ENCODE results near the gene GNAZ.
"Not testable (repeated sequence)": the region's sequence is repeated elsewhere in the genome, so short reads cannot be mapped to it uniquely, and the experiment has no call there.

Gene GNAZ

DNA sequence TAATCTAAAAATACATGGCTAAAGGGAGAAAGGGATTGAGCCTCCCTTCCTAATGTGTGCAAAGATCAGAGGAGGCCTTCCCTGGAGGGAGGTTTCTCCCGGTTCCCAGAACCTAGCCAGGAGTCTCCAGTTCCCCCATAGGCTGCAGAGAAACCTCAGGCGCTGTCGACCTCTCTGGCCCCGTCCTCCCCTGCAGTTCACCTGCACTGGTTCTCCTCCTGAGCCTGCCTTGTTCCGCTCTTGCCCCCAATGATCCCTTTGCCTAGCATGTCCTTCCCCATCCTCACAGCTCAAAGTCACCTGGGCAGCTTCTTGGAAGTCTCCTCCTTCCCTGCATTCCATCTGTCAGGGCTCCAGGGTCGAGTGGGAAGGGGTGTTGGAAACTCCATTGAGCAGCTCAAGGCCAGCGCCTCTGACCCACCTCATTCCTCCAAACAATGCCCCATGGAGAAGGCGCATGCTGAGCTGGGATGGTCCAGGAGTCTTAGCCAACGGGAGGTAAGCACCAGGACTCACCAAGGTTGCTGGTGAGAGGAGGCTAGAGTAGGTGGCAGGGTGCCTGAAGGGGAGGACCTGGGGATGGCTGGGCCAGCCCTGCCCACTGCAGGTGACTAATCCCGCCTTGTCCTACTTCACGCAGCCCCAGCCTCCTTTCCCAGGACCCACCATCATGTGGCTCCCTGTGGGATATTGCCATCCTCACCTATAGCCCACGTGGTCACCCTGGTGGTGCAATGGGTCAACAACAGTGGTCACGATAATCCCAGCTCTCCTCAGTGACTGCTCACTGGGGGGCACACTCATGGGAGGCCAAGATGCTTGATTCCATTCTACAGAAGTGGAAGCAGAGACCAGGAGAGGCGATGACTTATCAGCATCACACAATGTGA lies 56.1 kb downstream of the GNAZ start:
- in situ Hi-C loops (cut with HindIII; ENCODE audit: low sequenced_read_pairs) = no loop called here

DNA sequence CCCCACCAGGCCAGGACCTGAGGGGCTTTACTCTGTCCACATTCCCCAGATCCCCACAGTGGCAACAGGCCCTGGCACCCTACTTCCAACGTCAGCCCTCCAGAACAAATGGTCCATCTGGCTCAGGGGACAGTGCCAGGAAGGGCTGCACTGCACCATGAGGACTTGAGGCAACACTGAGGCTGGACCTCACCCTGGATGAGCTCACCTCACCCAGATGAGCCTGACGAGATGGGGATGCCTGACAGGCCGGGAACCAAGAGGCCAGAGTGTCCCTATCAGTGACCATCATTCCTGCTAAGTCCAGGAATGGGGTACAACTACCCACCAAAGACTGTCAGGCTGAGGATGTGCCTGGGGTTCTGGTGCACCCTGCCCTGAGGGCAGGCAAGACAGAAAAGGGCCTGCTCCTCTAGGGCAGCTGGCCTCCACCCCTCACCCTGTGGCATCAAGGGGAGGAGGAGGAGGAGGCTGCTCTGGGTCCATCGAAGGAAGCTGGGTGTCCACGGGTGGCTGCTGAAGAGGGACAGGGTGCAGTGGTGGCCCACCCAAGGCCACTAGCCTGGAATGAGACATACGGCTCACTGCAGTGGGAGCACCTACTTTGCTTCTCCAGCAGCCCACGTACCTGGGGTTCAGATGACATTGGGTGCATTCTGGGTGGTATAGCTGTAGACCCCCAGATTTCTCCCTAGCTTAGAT lies 56.9 kb downstream of the GNAZ start:
- in situ Hi-C loops (cut with HindIII; ENCODE audit: low sequenced_read_pairs) = no loop called here

DNA sequence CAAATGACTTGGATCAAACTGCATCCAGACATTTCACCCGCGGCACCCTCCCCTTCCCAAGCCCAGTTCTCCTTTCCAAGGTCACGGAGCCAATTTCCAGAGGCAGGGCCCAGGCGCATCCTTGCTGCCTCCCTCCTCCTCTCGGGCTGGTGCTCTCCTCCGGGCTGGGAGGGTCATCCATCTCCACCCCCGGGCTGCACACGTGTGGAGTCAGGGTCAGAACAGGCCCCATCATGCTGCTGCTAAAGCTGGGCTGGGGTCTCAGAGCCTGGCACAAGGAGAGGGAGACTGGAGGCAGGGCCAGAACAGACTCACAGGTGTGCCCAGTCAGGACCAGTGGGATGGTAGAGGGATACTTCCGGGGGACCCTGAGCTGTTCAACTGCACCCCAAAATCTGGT lies 57.5 kb downstream of the GNAZ start:
- in situ Hi-C loops (cut with HindIII; ENCODE audit: low sequenced_read_pairs) = no loop called here

- in situ Hi-C loops (cut with HindIII; ENCODE audit: low sequenced_read_pairs) = no loop called here
Observed at GRCh38 chr22:23128269-23129108, 58.2 kb downstream of the GNAZ start.

DNA sequence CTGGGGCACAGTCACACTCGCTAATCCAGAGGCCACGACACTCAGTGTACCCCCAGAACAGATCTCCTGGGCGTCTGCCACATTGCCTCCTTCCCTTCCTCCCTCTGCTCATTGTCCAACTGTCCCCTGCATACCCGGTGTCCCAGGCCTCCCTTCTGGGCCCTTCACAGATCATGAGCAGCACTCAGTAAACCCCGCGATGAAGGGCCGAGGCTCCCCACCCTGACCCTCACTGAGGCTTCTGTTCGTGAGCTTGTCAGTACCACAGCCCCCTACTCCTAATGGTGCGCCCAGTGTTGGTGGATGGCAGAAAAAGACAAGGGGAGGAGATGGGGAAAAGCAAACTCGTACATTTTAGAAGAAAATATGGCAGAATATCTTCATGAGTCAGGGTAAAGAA lies 58.8 kb downstream of the GNAZ start:
- in situ Hi-C loops (cut with HindIII; ENCODE audit: low sequenced_read_pairs) = no loop called here

GRCh38 chr22:23130697-23131096 lies 60.4 kb downstream of the GNAZ start:
- in situ Hi-C loops (cut with HindIII; ENCODE audit: low sequenced_read_pairs) = no loop called here

DNA sequence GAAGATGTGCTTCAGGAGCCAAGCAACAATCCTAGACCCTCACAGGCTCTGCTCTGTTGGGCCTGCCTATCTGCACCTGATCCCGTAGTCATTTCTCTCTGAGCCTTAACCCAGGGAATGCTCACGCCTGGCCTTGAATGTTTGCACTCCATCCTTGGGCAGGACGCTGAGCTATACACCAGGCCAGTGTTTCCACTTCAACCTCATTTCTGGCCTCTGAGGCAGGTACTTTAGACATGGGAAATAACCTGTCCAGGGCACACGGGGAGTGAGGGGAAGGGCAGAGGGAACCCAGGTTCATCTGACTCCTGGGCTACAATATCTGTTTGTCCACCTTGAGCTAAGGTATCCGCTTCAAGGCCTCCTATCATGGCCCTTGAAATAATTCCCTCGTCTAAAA lies 61.6 kb downstream of the GNAZ start:
- in situ Hi-C loops (cut with HindIII; ENCODE audit: low sequenced_read_pairs) = no loop called here

DNA sequence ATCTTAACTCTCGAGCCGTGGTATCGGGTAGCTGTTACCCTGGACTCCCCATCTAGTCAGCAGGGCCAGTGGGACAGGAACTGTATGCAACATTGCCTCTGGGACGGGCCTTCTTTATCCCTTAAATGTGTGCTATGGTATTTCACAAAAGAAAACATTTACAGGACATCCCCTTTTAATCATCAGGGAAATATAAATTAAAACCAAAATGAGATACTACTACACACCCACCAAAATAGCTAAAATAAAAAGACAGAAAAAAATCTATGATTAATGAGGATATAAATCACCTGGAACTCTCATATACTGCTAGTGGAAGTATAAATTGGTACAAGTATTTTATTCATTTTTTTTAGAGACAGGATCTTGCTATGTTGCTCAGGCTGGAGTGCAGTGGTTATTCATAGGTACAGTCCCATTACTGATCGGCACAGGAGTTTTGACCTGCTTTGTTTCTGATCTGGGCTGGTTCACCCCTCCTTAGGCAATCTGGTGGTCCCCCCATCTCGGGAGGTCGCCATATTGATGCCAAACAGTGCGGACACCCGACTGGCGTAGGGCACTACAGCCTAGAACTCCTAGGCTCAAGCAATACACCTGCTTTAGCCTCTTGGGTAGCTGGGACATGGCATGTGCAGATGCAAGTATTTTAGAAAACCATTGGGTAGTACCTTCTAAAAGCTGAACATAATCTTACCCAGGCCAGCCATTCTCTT lies 62.2 kb downstream of the GNAZ start:
- in situ Hi-C loops (cut with HindIII; ENCODE audit: low sequenced_read_pairs) = no loop called here

DNA sequence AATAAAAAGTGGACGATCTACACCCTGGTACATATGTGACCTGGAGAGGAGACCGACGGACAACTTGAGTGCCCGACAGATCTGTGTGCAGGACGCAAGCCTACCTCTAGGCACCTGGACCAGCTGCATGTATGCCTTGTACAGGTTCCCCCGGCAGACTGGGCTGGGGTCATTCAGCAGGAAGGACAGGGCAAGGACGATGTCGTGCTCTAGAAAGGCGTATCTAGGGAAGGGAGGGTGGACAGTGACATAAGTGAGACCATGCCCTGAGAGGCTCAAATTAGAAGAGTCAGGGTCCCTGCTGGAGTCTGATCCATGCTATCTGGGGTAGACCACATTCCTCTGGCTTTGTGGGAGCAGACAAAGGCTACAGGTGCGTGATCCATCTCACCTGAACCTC lies 63.6 kb downstream of the GNAZ start:
- in situ Hi-C loops (cut with HindIII; ENCODE audit: low sequenced_read_pairs) = no loop called here

DNA sequence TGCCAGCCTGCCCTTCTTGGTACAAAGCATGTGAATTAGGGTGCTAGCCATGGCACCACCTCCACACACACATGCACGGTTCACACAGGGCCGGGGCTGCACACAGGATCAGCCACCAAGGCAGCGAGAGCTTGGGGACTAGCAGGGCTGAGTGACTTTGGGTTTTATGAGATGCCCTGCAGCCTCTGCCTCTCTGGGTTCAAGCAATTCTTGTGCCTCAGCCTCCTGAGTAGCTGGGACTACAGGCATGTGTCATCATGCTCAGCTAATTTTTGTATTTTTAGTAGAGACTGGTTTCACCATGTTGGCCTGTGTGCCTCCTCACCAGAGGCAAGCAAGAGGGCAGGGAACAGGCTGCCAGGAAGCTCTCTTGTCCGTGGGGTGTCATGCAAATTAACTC lies 66.7 kb downstream of the GNAZ start:
- in situ Hi-C loops (cut with HindIII; ENCODE audit: low sequenced_read_pairs) = not testable (repeated sequence)

DNA sequence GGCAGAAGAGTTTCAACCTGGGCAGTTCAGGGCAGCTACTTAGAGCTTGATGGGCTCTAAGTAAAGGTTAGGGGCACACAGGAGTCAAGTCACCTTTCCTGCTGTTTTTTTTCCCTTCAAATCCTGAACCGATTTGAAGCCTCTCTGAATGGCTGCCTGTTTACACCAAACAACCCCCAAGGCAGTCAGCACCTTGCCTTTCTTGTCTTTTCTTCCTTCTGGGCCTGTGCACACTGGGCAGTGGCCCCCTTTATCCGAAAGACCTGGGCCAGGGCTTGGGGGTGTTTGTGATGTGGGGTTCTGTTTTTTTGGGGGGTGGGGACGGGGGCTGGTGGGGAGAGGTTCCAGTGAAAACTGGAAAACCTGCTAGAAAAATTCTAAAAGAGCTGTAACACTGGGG lies 67.1 kb downstream of the GNAZ start:
- in situ Hi-C loops (cut with HindIII; ENCODE audit: low sequenced_read_pairs) = no loop called here

- in situ Hi-C loops (cut with HindIII; ENCODE audit: low sequenced_read_pairs) = no loop called here
Observed at GRCh38 chr22:23137905-23138561, 67.7 kb downstream of the GNAZ start.

DNA sequence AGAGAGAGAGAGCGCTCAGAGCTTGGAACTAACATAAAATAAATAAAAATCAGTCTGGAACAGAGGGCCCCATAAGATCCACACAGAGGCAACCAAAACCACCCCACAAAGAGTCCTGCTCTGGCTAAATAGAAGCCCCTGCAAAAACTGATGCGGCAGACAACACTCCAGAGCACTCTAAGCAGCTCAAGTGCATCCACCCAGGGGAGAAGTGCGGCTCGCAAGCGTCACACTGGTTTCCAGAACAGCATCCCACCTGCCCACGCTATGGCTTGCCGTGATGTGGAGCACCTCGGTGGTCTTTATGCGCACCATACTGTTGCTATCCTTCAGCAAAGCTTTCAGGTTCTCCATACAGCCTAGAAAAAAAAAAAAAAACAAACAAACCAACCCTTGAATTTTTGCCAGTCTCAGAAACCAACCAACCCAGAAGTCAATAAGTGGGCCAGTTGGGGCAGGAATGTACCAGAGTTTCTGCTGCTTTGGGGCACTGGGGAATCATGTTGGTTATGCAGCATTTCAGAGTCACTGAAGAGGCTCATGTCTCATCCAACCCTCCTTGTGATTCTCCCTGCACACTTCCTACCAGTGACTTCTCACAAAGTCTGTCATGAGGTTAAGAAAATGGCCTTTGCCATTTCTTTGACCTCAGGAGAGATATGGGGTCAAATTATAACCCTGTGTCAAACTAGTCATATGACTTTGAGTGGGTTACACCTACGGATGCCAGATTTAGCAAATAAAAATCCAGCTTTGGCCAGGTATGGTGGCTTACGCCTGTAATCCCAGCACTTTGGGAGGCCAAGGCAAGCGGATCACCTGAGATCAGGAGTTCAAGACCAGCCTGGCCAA lies 68.5 kb downstream of the GNAZ start:
- in situ Hi-C loops (cut with HindIII; ENCODE audit: low sequenced_read_pairs) = no loop called here

DNA sequence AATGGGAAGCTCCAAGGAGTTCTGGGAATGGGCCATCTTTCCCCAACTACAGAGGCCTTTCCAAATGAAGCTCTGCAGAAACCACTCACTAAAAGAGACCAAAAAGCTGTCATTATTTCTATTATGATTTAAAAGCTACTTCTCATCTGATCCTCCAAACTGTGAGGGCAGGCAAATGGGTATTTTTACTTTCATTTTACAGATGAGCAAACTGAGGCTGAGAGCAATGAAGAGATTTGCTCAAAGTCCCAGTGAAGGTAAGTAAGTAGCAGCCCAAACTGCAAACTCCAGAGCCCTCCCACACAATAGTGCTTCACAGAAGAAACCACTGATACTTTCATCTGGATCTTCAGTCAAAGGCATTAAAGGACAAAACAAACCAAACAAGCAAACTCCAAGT lies 70.1 kb downstream of the GNAZ start:
- in situ Hi-C loops (cut with HindIII; ENCODE audit: low sequenced_read_pairs) = no loop called here

DNA sequence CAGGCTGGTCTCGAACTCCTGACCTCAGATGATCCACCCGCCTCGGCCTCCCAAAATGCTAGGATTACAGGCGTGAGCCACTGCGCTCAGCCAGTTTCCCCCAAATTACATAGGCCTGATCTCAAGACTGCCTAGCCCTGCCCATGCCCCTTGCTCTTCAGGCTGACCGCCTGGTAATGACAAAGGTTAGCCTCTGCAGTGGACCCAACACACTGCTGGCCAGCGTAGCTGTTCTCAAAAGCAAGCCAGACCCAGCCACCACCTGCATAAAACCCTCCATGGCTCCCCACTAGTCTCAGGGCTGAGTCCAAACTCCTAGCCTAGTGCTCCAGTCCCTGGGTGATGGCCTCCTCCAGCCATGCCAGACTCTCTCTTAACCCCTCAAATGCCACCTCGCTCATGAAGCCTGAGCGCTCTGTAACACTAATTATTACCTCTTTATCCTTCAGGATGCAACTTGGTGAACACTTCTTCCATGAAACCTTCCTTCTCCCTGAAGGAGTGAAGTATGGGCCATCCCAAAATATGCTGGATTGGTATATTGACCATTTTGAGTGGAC lies 72.3 kb downstream of the GNAZ start:
- in situ Hi-C loops (cut with HindIII; ENCODE audit: low sequenced_read_pairs) = no loop called here

DNA sequence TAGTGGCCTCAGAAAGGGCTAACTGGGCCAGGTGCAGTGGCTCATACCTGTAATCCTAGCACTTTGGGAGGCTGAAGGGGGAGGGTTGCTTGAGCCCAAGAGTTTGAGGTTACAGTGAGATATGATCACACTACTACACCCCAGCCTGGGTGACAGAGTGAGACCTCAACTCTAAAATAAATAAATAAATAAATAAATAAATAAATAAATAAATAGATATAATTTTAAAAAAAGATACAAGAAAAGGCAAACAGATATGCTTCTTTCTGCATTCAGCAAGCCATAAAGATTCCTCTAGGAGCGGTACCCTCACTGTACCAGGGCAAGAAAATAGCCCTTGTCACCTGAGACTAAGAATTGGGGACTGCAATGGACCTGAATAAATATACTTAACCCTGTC lies 72.8 kb downstream of the GNAZ start:
- in situ Hi-C loops (cut with HindIII; ENCODE audit: low sequenced_read_pairs) = no loop called here

- in situ Hi-C loops (cut with HindIII; ENCODE audit: low sequenced_read_pairs) = no loop called here
Observed at GRCh38 chr22:23144432-23144831, 74.1 kb downstream of the GNAZ start.

DNA sequence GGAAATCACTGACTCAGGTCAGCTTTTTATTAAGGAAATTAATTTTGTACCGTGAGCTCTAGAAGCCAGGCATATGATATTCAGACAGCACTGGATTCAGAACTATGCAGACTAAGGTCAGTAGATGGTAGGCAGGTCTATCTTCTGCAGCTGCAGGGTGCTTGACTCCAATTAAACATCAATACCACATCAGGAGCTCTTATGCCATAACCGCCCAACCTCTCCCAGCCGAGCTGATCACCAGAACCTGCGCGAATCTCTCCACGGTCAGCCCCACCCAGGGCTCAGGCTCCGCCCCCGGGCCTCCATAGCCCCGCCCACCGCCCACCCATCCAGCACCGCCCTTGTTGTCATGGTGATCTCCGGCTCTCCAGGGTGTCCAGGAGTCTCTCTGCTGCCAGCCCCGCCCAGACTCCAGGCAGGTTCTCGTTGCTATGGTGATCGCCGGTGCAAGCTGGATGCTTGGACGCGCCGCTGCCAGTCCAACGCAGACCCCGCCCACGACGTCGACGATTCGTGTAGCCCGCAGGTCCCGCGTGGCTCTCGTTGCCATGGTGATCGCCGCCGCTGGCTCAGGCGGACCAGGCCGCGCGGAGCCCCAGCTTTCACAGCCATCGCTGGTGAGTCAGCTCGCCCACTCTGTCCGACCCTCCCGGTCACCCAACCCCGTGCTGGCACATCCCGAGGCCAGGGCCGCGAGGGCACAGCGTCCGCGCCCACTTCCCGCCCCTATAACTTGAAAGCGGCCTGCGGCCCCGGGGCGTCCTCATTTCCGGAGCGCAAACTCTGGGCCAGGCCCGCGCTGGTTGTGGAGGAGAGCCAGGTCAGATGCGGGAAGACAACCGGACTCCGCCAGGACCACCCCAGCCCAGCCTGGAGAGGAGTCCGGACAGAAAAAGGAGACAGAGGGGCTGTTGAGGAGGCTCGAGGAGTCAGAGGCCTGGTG lies 74.9 kb downstream of the GNAZ start, which contains the start of gene RAB36:
Gene RAB36 (plus strand): TSS at position 546 of the 946 bp plus-strand sequence. CDS start 1,140 bp downstream, outside the sequence.
- in situ Hi-C loops (cut with HindIII; ENCODE audit: low sequenced_read_pairs) = no loop called here

Data from DLD1 (cell line).